HCT116 (cell line): ENCODE results near the gene CIDEC. TPM values are rescaled to one million over a fixed set of nuclear protein-coding genes. Genes with fewer than 3 reads are reported as not detected.
"Not testable (repeated sequence)": the region's sequence is repeated elsewhere in the genome, so short reads cannot be mapped to it uniquely, and the experiment has no call there.

Source experiments
- ATAC-seq: fragments of 200-7000 bp; cut with Tn5 transposase; 2 replicates; pipeline ENCODE4 v1.9.1; 2020; ENCODE audit warnings: mild to moderate bottlenecking, moderate library complexity
- BruUV-seq: library from RNA; stranded (reverse); fragments of 400-500 nt; replicated peaks from 2 replicates; lab custom pipeline; 2021; lab: Mats Ljungman, UMichigan
- CTCF ChIA-PET: fragments of 300-600 bp; sonication (Branson Sonifier 250); formaldehyde crosslinking; loops from one replicate; lab custom pipeline; 2021; ENCODE audit warnings: antibody characterized with exemption; lab: Charles Lee
- POLR2A ChIA-PET: fragments of 300-600, 350-600 bp; sonication (Branson Sonifier 250); formaldehyde crosslinking; loops from one replicate; lab custom pipeline; 2021; ENCODE audit warnings: antibody characterized with exemption; lab: Charles Lee
- RAD21 ChIA-PET, 2 experiments: fragments of 300-600 bp; sonication (Branson Sonifier 250); formaldehyde crosslinking; loops; one replicate each; lab custom pipeline; 2023; ENCODE audit warnings: low total read pairs in 2 of 2; ENCODE audit not compliant: uncharacterized antibody in 2 of 2, unreplicated experiment in 2 of 2, low non-redundant PET in 1 of 2; lab: Charles Lee
- DNase-seq: peaks from one replicate; pipeline ENCODE4 v3.0.0-alpha.2; 2010; ENCODE audit warnings: low read depth, low spot score
- H2AFZ ChIP-seq: fragments of 200-600 bp; shearing (Covaris generic), sonication (generic); 2 replicates; pipeline ENCODE4 v1.6.1; 2017; ENCODE audit warnings: low read depth, mixed run types, mixed read lengths, antibody characterized with exemption, low read length; ENCODE audit not compliant: poor library complexity, severe bottlenecking
- H3K27ac ChIP-seq: 2 replicates; pipeline ENCODE4 v1.5.1; 2012; ENCODE audit warnings: low read depth, low read length
- H3K27me3 ChIP-seq: fragments of 200-600 bp; sonication (generic); 2 replicates; pipeline ENCODE4 v1.6.1; 2016; ENCODE audit warnings: mixed run types, low read length, mixed read lengths; ENCODE audit not compliant: insufficient read depth
- H3K36me3 ChIP-seq, 2 experiments: fragments of 200-500 bp in 1 of 2; fragments of 200-600 bp in 1 of 2; sonication (Bioruptor generic) in 1 of 2; sonication (generic) in 1 of 2; 2 replicates each; pipeline versions ENCODE4 v1.5.1 to v1.6.1; 2014 to 2016; ENCODE audit warnings: low read length in 2 of 2, inconsistent platforms in 1 of 2, mixed read lengths in 1 of 2, mixed run types in 1 of 2; ENCODE audit not compliant: insufficient read depth in 2 of 2, control insufficient read depth in 1 of 2
- H3K4me1 ChIP-seq, 2 experiments: fragments of 200-600 bp in 1 of 2; sonication (generic) in 1 of 2; 2 replicates each; pipeline versions ENCODE4 v1.5.1 to v1.6.1; 2012 to 2017; ENCODE audit warnings: low read length in 2 of 2, inconsistent platforms in 1 of 2, mild to moderate bottlenecking in 1 of 2, mixed read lengths in 1 of 2, mixed run types in 1 of 2, moderate library complexity in 1 of 2; ENCODE audit not compliant: insufficient read depth in 2 of 2, control insufficient read depth in 1 of 2
- H3K4me2 ChIP-seq: fragments of 200-600 bp; sonication (generic); 2 replicates; pipeline ENCODE4 v1.6.1; 2017; ENCODE audit warnings: mixed run types, low read length, mixed read lengths
- H3K4me3 ChIP-seq, 2 experiments: fragments of 200-600 bp in 1 of 2; sonication (generic) in 1 of 2; replicated peaks in 1 of 2; 2 replicates each; pipeline ENCODE4 v1.5.1; 2011 to 2016; ENCODE audit warnings: low read length in 2 of 2, control low read depth in 1 of 2, low read depth in 1 of 2, mild to moderate bottlenecking in 1 of 2, mixed read lengths in 1 of 2, mixed run types in 1 of 2
- H3K79me2 ChIP-seq: fragments of 200-600 bp; sonication (generic); 2 replicates; pipeline ENCODE4 v1.6.1; 2017; ENCODE audit warnings: mild to moderate bottlenecking, mixed run types, low read length, moderate library complexity, mixed read lengths; ENCODE audit not compliant: insufficient read depth
- H3K9ac ChIP-seq: fragments of 200-600 bp; sonication (generic); 2 replicates; pipeline ENCODE4 v1.6.1; 2016; ENCODE audit warnings: low read length, mixed read lengths
- H3K9me2 ChIP-seq: fragments of 200-600 bp; sonication (generic), shearing (Covaris generic); 2 replicates; pipeline ENCODE4 v1.6.1; 2017; ENCODE audit warnings: mixed run types, mild to moderate bottlenecking, moderate library complexity; ENCODE audit not compliant: insufficient read depth
- H3K9me3 ChIP-seq, 2 experiments: fragments of 200-500 bp in 1 of 2; fragments of 200-600 bp in 1 of 2; sonication (Bioruptor generic) in 1 of 2; sonication (generic) in 1 of 2; 2 replicates each; pipeline ENCODE4 v1.6.1; 2014 to 2017; ENCODE audit warnings: low read length in 2 of 2, mixed read lengths in 2 of 2, inconsistent platforms in 1 of 2, low read depth in 1 of 2, mild to moderate bottlenecking in 1 of 2, mixed run types in 1 of 2, moderate library complexity in 1 of 2; ENCODE audit not compliant: control insufficient read depth in 1 of 2, insufficient read depth in 1 of 2
- H4K20me1 ChIP-seq: fragments of 200-600 bp; sonication (generic), shearing (Covaris generic); 2 replicates; pipeline ENCODE4 v1.6.1; 2017; ENCODE audit warnings: mixed run types, mild to moderate bottlenecking, moderate library complexity; ENCODE audit not compliant: insufficient read depth
- ATF3 ChIP-seq: IDR thresholded peaks from 2 replicates; pipeline ENCODE4 v1.6.1; 2012
- CBX3 ChIP-seq: IDR thresholded peaks from 2 replicates; pipeline ENCODE4 v1.6.1; 2012; ENCODE audit warnings: low read depth
- CEBPB ChIP-seq: IDR thresholded peaks from 2 replicates; pipeline ENCODE4 v1.6.1; 2012; ENCODE audit warnings: low read depth
- JUND ChIP-seq: IDR thresholded peaks from 2 replicates; pipeline ENCODE4 v1.6.1; 2012
- SIN3A ChIP-seq: IDR thresholded peaks from 2 replicates; pipeline ENCODE4 v1.6.1; 2012; ENCODE audit warnings: low read depth
- SP1 ChIP-seq: IDR thresholded peaks from 2 replicates; pipeline ENCODE4 v1.6.1; 2012; ENCODE audit warnings: low read depth
- SRF ChIP-seq: IDR thresholded peaks from 2 replicates; pipeline ENCODE4 v1.6.1; 2012; ENCODE audit warnings: low read depth
- ZFX ChIP-seq: fragments of 450-650 bp; IDR thresholded peaks from 2 replicates; pipeline ENCODE4 v1.6.1; 2017
- intact Hi-C: fragments of 100-400 bp; cut with micrococcal nuclease; formaldehyde crosslinking; loops from 2 replicates; pipeline ENCODE4 v1.10.0; 2022
- total RNA-seq: library from RNA; stranded (reverse); gene quantifications from one replicate; pipeline ENCODE4 v1.2.1, GENCODE V29; 2021; ENCODE audit not compliant: unreplicated experiment
- TF ChIP-seq, protein P1 (sequence below): IDR thresholded peaks from 2 replicates; pipeline ENCODE4 v1.6.1; 2012; ENCODE audit warnings: low read depth
- TF ChIP-seq, protein P2 (sequence below), 3 experiments: fragments of 200-600 bp in 1 of 3; sonication (generic) in 1 of 3; IDR thresholded peaks in 2 of 3; conservative IDR thresholded peaks in 1 of 3; 2 replicates each; pipeline ENCODE4 v1.5.1; 2012 to 2017; ENCODE audit warnings: low read depth in 2 of 3, low read length in 2 of 3, antibody characterized with exemption in 1 of 3, borderline replicate concordance in 1 of 3, control low read depth in 1 of 3, mild to moderate bottlenecking in 1 of 3, mixed read lengths in 1 of 3, mixed run types in 1 of 3, moderate library complexity in 1 of 3; ENCODE audit not compliant: insufficient read depth in 1 of 3

The CIDEC gene
- total RNA-seq, 1 experiment from 2014 or later: not detected

DNA sequence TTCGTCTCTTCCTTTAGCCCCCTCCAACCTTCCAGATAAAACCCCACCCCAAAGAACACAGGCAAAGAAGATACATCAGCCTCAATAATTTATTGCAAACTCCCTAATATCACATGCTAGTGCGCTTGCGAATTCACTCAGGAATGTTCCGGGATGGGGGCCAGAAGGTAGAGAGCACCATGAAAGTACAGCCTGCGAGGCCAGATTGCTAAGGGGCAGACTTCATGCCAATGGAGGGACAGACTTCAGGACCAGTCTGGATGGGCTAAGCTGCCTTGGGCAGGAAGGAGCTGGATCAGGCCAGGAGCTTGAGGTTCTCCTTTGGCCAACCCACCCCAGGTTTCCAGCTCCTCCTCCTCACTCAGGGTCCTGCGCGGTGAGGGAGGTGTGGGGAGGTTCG, 13.4 kb downstream of the CIDEC start:
- Histone ChIP-seq H3K36me3 (no peaks in the 10 kb centered on the region), H3K4me3 (no peak overlapping the region), H3K9ac (no peak overlapping the region), H3K27ac (no peak overlapping the region), H3K27me3 (no peaks in the 10 kb centered on the region)
- intact Hi-C loops: no loop called here
- CTCF ChIA-PET: no interaction called here
- no peak for TF ChIP-seq ATF3
- TF ChIP-seq, protein P1, sequence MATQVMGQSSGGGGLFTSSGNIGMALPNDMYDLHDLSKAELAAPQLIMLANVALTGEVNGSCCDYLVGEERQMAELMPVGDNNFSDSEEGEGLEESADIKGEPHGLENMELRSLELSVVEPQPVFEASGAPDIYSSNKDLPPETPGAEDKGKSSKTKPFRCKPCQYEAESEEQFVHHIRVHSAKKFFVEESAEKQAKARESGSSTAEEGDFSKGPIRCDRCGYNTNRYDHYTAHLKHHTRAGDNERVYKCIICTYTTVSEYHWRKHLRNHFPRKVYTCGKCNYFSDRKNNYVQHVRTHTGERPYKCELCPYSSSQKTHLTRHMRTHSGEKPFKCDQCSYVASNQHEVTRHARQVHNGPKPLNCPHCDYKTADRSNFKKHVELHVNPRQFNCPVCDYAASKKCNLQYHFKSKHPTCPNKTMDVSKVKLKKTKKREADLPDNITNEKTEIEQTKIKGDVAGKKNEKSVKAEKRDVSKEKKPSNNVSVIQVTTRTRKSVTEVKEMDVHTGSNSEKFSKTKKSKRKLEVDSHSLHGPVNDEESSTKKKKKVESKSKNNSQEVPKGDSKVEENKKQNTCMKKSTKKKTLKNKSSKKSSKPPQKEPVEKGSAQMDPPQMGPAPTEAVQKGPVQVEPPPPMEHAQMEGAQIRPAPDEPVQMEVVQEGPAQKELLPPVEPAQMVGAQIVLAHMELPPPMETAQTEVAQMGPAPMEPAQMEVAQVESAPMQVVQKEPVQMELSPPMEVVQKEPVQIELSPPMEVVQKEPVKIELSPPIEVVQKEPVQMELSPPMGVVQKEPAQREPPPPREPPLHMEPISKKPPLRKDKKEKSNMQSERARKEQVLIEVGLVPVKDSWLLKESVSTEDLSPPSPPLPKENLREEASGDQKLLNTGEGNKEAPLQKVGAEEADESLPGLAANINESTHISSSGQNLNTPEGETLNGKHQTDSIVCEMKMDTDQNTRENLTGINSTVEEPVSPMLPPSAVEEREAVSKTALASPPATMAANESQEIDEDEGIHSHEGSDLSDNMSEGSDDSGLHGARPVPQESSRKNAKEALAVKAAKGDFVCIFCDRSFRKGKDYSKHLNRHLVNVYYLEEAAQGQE: no peak
- TF ChIP-seq, protein P2, sequence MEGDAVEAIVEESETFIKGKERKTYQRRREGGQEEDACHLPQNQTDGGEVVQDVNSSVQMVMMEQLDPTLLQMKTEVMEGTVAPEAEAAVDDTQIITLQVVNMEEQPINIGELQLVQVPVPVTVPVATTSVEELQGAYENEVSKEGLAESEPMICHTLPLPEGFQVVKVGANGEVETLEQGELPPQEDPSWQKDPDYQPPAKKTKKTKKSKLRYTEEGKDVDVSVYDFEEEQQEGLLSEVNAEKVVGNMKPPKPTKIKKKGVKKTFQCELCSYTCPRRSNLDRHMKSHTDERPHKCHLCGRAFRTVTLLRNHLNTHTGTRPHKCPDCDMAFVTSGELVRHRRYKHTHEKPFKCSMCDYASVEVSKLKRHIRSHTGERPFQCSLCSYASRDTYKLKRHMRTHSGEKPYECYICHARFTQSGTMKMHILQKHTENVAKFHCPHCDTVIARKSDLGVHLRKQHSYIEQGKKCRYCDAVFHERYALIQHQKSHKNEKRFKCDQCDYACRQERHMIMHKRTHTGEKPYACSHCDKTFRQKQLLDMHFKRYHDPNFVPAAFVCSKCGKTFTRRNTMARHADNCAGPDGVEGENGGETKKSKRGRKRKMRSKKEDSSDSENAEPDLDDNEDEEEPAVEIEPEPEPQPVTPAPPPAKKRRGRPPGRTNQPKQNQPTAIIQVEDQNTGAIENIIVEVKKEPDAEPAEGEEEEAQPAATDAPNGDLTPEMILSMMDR (IDR thresholded peaks at IDR 0.05 in 2 of 3, conservative IDR thresholded peaks at IDR 0.05 in 1 of 3; ENCODE audit: borderline replicate concordance in 1 of 3, insufficient read depth in 1 of 3, low read depth in 2 of 3, low read length in 2 of 3): no peak
- TF ChIP-seq SIN3A: no peak
- no peak for TF ChIP-seq ZFX
- TF ChIP-seq CEBPB: no peak
- no peak for TF ChIP-seq SRF
- TF ChIP-seq JUND: no peak
- TF ChIP-seq CBX3: no peak
- TF ChIP-seq SP1: no peak
- TF ChIP-seq, all 23 proteins: peak for 0
- H4K20me1 ChIP-seq: no peaks in the 10 kb centered on the region
- no peak for ATAC-seq
- peaks cover 0 to 17% of the 10 kb centered on the region in 2 experiments; a peak in 2 of 4 replicates for H3K4me1 ChIP-seq
- no peak for DNase-seq
- no peaks in the 10 kb centered on the region for H3K79me2 ChIP-seq
- POLR2A ChIA-PET: no interaction called here
- no peaks in the 10 kb centered on the region for H3K9me3 ChIP-seq
- RAD21 ChIA-PET: no interaction called here
- H3K4me2 ChIP-seq: no peak overlapping the region
- no TSS peak for BruUV-seq
- no peak overlapping the region for H2AFZ ChIP-seq
- no peaks in the 10 kb centered on the region for H3K9me2 ChIP-seq

DNA sequence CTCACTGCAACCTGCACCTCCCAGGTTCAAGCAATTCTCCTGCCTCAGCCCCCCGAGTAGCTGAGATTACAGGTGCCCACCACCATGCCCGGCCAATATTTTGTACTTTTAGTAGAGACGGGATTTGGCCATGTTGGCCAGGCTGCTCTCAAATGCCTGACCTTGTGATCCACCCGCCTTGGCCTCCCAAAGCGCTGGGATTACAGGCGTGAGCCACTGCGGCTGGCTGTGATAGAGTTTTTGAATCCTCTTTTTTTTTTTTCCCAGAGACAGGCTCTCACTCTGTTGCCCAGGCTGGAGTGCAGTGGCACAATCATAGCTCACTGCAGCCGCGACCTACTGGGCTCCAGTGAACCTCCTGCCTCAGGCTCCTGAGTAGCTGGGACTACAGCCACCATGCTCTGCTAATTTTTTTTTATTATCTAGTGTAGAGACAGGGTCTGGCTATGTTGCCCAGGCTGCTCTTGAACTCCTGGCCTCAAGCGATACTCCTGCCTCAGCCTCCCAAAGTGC, 14.9 kb downstream of the CIDEC start:
- H3K79me2 ChIP-seq, RAD21 ChIA-PET, CTCF ChIA-PET, H3K27ac ChIP-seq, ATAC-seq, H3K4me3 ChIP-seq, H3K9me2 ChIP-seq, H3K36me3 ChIP-seq, intact Hi-C loops, H3K9ac ChIP-seq, H3K9me3 ChIP-seq, H3K4me2 ChIP-seq, H2AFZ ChIP-seq, H4K20me1 ChIP-seq, DNase-seq, BruUV-seq, H3K27me3 ChIP-seq, POLR2A ChIA-PET: not testable (repeated sequence)
- H3K4me1 ChIP-seq: peaks cover 0 to 11% of the 10 kb centered on the region in 2 experiments; a peak in 1 of 4 replicates
